Liver (tissue), 9 donors: ENCODE data around the gene BLTP2. TPM values are rescaled to one million over a fixed set of nuclear protein-coding genes. Genes with fewer than 3 reads are reported as not detected.

Experiments
- DNase-seq: peaks from one replicate; pipeline ENCODE4 v3.0.0-alpha.2; 2017; ENCODE audit warnings: low spot score
- H3K27ac ChIP-seq, 2 donors: one replicate each; pipeline ENCODE4 v1.7.0; 2013; ENCODE audit warnings: inconsistent platforms in 2 of 2, low read length in 2 of 2, control low read depth in 1 of 2, low read depth in 1 of 2, mild to moderate bottlenecking in 1 of 2
- H3K27me3 ChIP-seq, 4 donors: one replicate each; pipeline versions ENCODE4 v1.6.1 to v1.7.0; 2013; ENCODE audit warnings: low read length in 3 of 4, inconsistent platforms in 1 of 4, mild to moderate bottlenecking in 1 of 4, moderate library complexity in 1 of 4; ENCODE audit not compliant: control insufficient read depth in 4 of 4, insufficient read depth in 4 of 4
- H3K36me3 ChIP-seq, 4 donors: one replicate each; pipeline versions ENCODE4 v1.6.1 to v1.7.0; 2013; ENCODE audit warnings: low read length in 3 of 4, mild to moderate bottlenecking in 3 of 4, low read depth in 1 of 4, moderate library complexity in 1 of 4; ENCODE audit not compliant: control insufficient read depth in 4 of 4, insufficient read depth in 3 of 4
- H3K4me1 ChIP-seq, 4 donors: one replicate each; pipeline versions ENCODE4 v1.6.1 to v1.7.0; 2013; ENCODE audit warnings: low read length in 3 of 4, mild to moderate bottlenecking in 3 of 4, moderate library complexity in 1 of 4; ENCODE audit not compliant: control insufficient read depth in 4 of 4, insufficient read depth in 4 of 4
- H3K4me3 ChIP-seq, 3 donors: one replicate each; pipeline versions ENCODE4 v1.6.1 to v1.7.0; 2013; ENCODE audit warnings: low read length in 3 of 3, control low read depth in 1 of 3, low read depth in 1 of 3, mild to moderate bottlenecking in 1 of 3
- H3K9ac ChIP-seq, 2 donors: one replicate each; pipeline ENCODE4 v1.7.0; 2013; ENCODE audit warnings: low read length in 2 of 2, mild to moderate bottlenecking in 2 of 2, moderate library complexity in 2 of 2, control low read depth in 1 of 2, low read depth in 1 of 2
- H3K9me3 ChIP-seq, 4 donors: one replicate each; pipeline versions ENCODE4 v1.6.1 to v1.7.0; 2013; ENCODE audit warnings: low read length in 3 of 4; ENCODE audit not compliant: control insufficient read depth in 4 of 4
- ATF3 ChIP-seq: IDR thresholded peaks from 2 replicates; pipeline ENCODE4 v1.6.1; 2016; ENCODE audit warnings: antibody characterized with exemption
- CTCF ChIP-seq: fragments of 150-350 bp; IDR thresholded peaks from 2 replicates; pipeline ENCODE4 v1.5.1; 2017; ENCODE audit warnings: improper control_type of control experiment, low read depth, low read length; ENCODE audit not compliant: missing input control
- EGR1 ChIP-seq, 2 donors: IDR thresholded peaks; 2 replicates each; pipeline ENCODE4 v1.6.1; 2016 to 2018; ENCODE audit warnings: antibody characterized with exemption in 2 of 2, low read depth in 2 of 2
- FOXA1 ChIP-seq: IDR thresholded peaks from 2 replicates; pipeline ENCODE4 v1.6.1; 2016; ENCODE audit warnings: antibody characterized with exemption
- FOXA2 ChIP-seq: IDR thresholded peaks from 2 replicates; pipeline ENCODE4 v1.6.1; 2016; ENCODE audit warnings: antibody characterized with exemption
- GABPA ChIP-seq, 2 donors: IDR thresholded peaks in 1 of 2; conservative IDR thresholded peaks in 1 of 2; 2 replicates each; pipeline ENCODE4 v1.6.1; 2016; ENCODE audit warnings: antibody characterized with exemption in 2 of 2, mild to moderate bottlenecking in 1 of 2, moderate library complexity in 1 of 2
- HNF4G ChIP-seq: IDR thresholded peaks from 2 replicates; pipeline ENCODE4 v1.6.1; 2016; ENCODE audit warnings: antibody characterized with exemption
- JUND ChIP-seq, 2 donors: IDR thresholded peaks; 2 replicates each; pipeline ENCODE4 v1.6.1; 2016; ENCODE audit warnings: antibody characterized with exemption in 2 of 2
- MAX ChIP-seq: IDR thresholded peaks from 2 replicates; pipeline ENCODE4 v1.6.1; 2016; ENCODE audit warnings: antibody characterized with exemption
- NR2F2 ChIP-seq: IDR thresholded peaks from 2 replicates; pipeline ENCODE4 v1.6.1; 2016; ENCODE audit warnings: antibody characterized with exemption
- RAD21 ChIP-seq, 2 donors: IDR thresholded peaks; 2 replicates each; pipeline ENCODE4 v1.6.1; 2016; ENCODE audit warnings: antibody characterized with exemption in 2 of 2, mild to moderate bottlenecking in 2 of 2
- REST ChIP-seq: IDR thresholded peaks from 2 replicates; pipeline ENCODE4 v1.6.1; 2016; ENCODE audit warnings: antibody characterized with exemption, mild to moderate bottlenecking
- RXRA ChIP-seq, 2 donors: IDR thresholded peaks; 2 replicates each; pipeline ENCODE4 v1.6.1; 2017 to 2018; ENCODE audit warnings: antibody characterized with exemption in 2 of 2, mild to moderate bottlenecking in 1 of 2
- SP1 ChIP-seq: IDR thresholded peaks from 2 replicates; pipeline ENCODE4 v1.6.1; 2018; ENCODE audit warnings: antibody characterized with exemption, mild to moderate bottlenecking
- TAF1 ChIP-seq: conservative IDR thresholded peaks from 2 replicates; pipeline ENCODE4 v1.6.1; 2016; ENCODE audit warnings: antibody characterized with exemption, mild to moderate bottlenecking
- YY1 ChIP-seq: IDR thresholded peaks from 2 replicates; pipeline ENCODE4 v1.6.1; 2016; ENCODE audit warnings: antibody characterized with exemption, mild to moderate bottlenecking
- ZBTB33 ChIP-seq: IDR thresholded peaks from 2 replicates; pipeline ENCODE4 v1.6.1; 2016; ENCODE audit warnings: antibody characterized with exemption
- WGBS: extraction: QIAGEN DNeasy Blood & Tissue Kit; methylation state at CpG from one replicate; pipeline ENCODE4 v1.1.7; 2013; 5-methylcytosine and 5-hydroxymethylcytosine counted together
- polyA plus RNA-seq, 2 donors: library from polyadenylated mRNA; stranded (reverse) in 1 of 2; unstranded in 1 of 2; fragments of 200-250 nt in 1 of 2; fragments of >200 nt in 1 of 2; fragmentation: Nextera tagmentation in 1 of 2; extraction: Ambion mirVana in 1 of 2; gene quantifications; one replicate each; pipeline versions ENCODE4 v1.2.1 to v1.2.3, GENCODE V29; 2013 to 2015
- total RNA-seq, 2 donors: library from RNA; depleted of rRNA; stranded (reverse); fragments of >200 nt; gene quantifications; one replicate each; pipeline ENCODE4 v1.2.3, GENCODE V29; 2014
- donor health status: healthy.
- donor health status: healthy.
- donor health status: healthy.
- donor health status: healthy.
- donor health status: healthy.

Gene BLTP2
- total and polyA plus RNA-seq, 4 donors, result 24.8 to 122 (median 34.9) TPM

- no peaks in the 10 kb centered on the region for H3K9me3 ChIP-seq
- no peak overlapping the region for H3K4me3 ChIP-seq
- no peaks in the 10 kb centered on the region for H3K27me3 ChIP-seq
- no peak overlapping the region for H3K9ac ChIP-seq
- H3K4me1 ChIP-seq, result peaks cover 2 to 6% (median 4%) of the 10 kb centered on the region in 4 donors
- H3K27ac ChIP-seq, result no peak overlapping the region
- DNase-seq, result no peak
- WGBS, result 91% methylated on average over 4 of the region's 4 CpGs
- peaks cover 15 to 76% (median 49%) of the 10 kb centered on the region in 4 donors for H3K36me3 ChIP-seq
- TF ChIP-seq RAD21 (IDR thresholded peaks at IDR 0.05), result no peak
- TF ChIP-seq REST, result no peak
- TF ChIP-seq FOXA1, result no peak
- no peak for TF ChIP-seq GABPA (IDR thresholded peaks at IDR 0.05 in 1 of 2, conservative IDR thresholded peaks at IDR 0.05 in 1 of 2)
- no peak for TF ChIP-seq MAX
- no peak for TF ChIP-seq YY1
- no peak for TF ChIP-seq NR2F2
- no peak for TF ChIP-seq EGR1 (IDR thresholded peaks at IDR 0.05; ENCODE audit: low read depth in 2 of 2)
- TF ChIP-seq CTCF, result no peak
- no peak for TF ChIP-seq RXRA (IDR thresholded peaks at IDR 0.05)
- no peak for TF ChIP-seq HNF4G
- TF ChIP-seq JUND (IDR thresholded peaks at IDR 0.05), result no peak
- no peak for TF ChIP-seq TAF1
These were observed 29.6 kb downstream of the BLTP2 start for GRCh38 chr17:28615260-28615940.

GRCh38 chr17:28613931-28614381 lies 31.0 kb downstream of the BLTP2 start, which contains the start of gene RSKR:
Gene RSKR, minus strand, starts transcription at chr17:28614185. Its CDS starts 24 bp downstream, at chr17:28614161.
- TF ChIP-seq ZBTB33 (no peak), RXRA (IDR thresholded peaks at IDR 0.05) (no peak), ATF3 (no peak), JUND (IDR thresholded peaks at IDR 0.05) (no peak), NR2F2 (no peak), GABPA (IDR thresholded peaks at IDR 0.05 in 1 of 2, conservative IDR thresholded peaks at IDR 0.05 in 1 of 2) (no peak), HNF4G (no peak), SP1 (no peak), FOXA2 (no peak), TAF1 (no peak), YY1 (no peak), FOXA1 (no peak), MAX (no peak)
- H3K4me3 ChIP-seq, result no peak within 1 kb of the TSS
- H3K36me3 ChIP-seq, result peaks cover 15 to 67% (median 43%) of the 10 kb centered on the region in 4 donors
- no peak within 1 kb of the TSS for H3K27ac ChIP-seq
- no peak for DNase-seq
- H3K27me3 ChIP-seq, result no peaks in the 10 kb centered on the region
- H3K4me1 ChIP-seq, result no peaks in the 10 kb centered on the region
- H3K9ac ChIP-seq, result no peak within 1 kb of the TSS
- WGBS, result 83% methylated on average over 5 of the region's 5 CpGs
- H3K9me3 ChIP-seq, result no peaks in the 10 kb centered on the region
